GM23248 (cell line): ENCODE measurements around the gene LURAP1L. TPM values are rescaled to one million over a fixed set of nuclear protein-coding genes. Genes with fewer than 3 reads are reported as not detected.

Experiments used
- DNase-seq: peaks from one replicate; pipeline ENCODE4 v3.0.0-alpha.2; 2015
- H2AFZ ChIP-seq: fragments of 200-600 bp; sonication (generic); 2 replicates; pipeline ENCODE4 v1.6.1; 2016; ENCODE audit warnings: antibody characterized with exemption
- H3F3A ChIP-seq: fragments of 200-600 bp; sonication (generic); 2 replicates; pipeline ENCODE4 v1.6.1; 2016; ENCODE audit warnings: mild to moderate bottlenecking, antibody characterized with exemption, mixed run types; ENCODE audit not compliant: insufficient read depth
- H3K27ac ChIP-seq: fragments of 200-600 bp; sonication (generic); 2 replicates; pipeline ENCODE4 v1.5.1; 2016; ENCODE audit warnings: mild to moderate bottlenecking
- H3K27me3 ChIP-seq: fragments of 200-600 bp; sonication (generic); replicated peaks from 2 replicates; pipeline ENCODE4 v1.6.1; 2016; ENCODE audit warnings: mild to moderate bottlenecking; ENCODE audit not compliant: insufficient read depth
- H3K36me3 ChIP-seq: fragments of 200-600 bp; sonication (generic); 2 replicates; pipeline ENCODE4 v1.6.1; 2016; ENCODE audit warnings: low read depth, mild to moderate bottlenecking
- H3K4me1 ChIP-seq: fragments of 200-600 bp; sonication (generic); 2 replicates; pipeline ENCODE4 v1.6.1; 2016; ENCODE audit warnings: mild to moderate bottlenecking; ENCODE audit not compliant: insufficient read depth
- H3K4me2 ChIP-seq: fragments of 200-600 bp; sonication (generic); one replicate; pipeline ENCODE4 v1.6.1; 2016; ENCODE audit warnings: mild to moderate bottlenecking; ENCODE audit not compliant: unreplicated experiment
- H3K4me3 ChIP-seq: fragments of 200-600 bp; sonication (generic); 2 replicates; pipeline ENCODE4 v1.5.1; 2016; ENCODE audit warnings: mild to moderate bottlenecking
- H3K79me2 ChIP-seq: fragments of 200-600 bp; sonication (generic); 2 replicates; pipeline ENCODE4 v1.6.1; 2016; ENCODE audit warnings: mild to moderate bottlenecking; ENCODE audit not compliant: insufficient read depth
- H3K9ac ChIP-seq: fragments of 200-600 bp; sonication (generic); 2 replicates; pipeline ENCODE4 v1.6.1; 2016; ENCODE audit warnings: mild to moderate bottlenecking
- H3K9me2 ChIP-seq: fragments of 200-600 bp; sonication (generic); 2 replicates; pipeline ENCODE4 v1.6.1; 2016; ENCODE audit warnings: mixed run types, mild to moderate bottlenecking, moderate library complexity; ENCODE audit not compliant: insufficient read depth
- H3K9me3 ChIP-seq: fragments of 200-600 bp; sonication (generic); one replicate; pipeline ENCODE4 v1.6.1; 2017; ENCODE audit warnings: low read depth
- H4K20me1 ChIP-seq: fragments of 200-600 bp; sonication (generic); 2 replicates; pipeline ENCODE4 v1.6.0; 2016; ENCODE audit not compliant: insufficient read depth
- EZH2 ChIP-seq: fragments of 200-600 bp; sonication (generic); IDR thresholded peaks from 2 replicates; pipeline ENCODE4 v1.6.1; 2018; ENCODE audit warnings: antibody characterized with exemption, mild to moderate bottlenecking; ENCODE audit not compliant: insufficient read depth, poor library complexity, severe bottlenecking
- EZH2phosphoT487 ChIP-seq: fragments of 200-600 bp; sonication (generic); IDR thresholded peaks from 2 replicates; pipeline ENCODE4 v1.6.1; 2018; ENCODE audit warnings: antibody characterized with exemption, moderate library complexity, mild to moderate bottlenecking, low read depth; ENCODE audit not compliant: insufficient read depth
- WGBS, 2 experiments: methylation state at CpG; one replicate each; pipeline ENCODE4 v1.1.6; 2015 to 2017; ENCODE audit warnings: low lambda C conversion rate in 2 of 2, low coverage in 1 of 2; ENCODE audit errors: missing lambda C conversion rate in 2 of 2; 5-methylcytosine and 5-hydroxymethylcytosine counted together
- in situ Hi-C: fragments of 300-500 bp; cut with MboI; formaldehyde crosslinking; loops from 2 replicates; pipeline ENCODE4 v1.15.0; 2020
- polyA plus RNA-seq: library from polyadenylated mRNA; unstranded; fragments of >200 nt; fragmentation: Nextera tagmentation; extraction: Ambion mirVana; gene quantifications from 2 replicates; pipeline ENCODE4 v1.2.1, GENCODE V29; 2016
- total RNA-seq: library from RNA; depleted of rRNA; stranded (reverse); fragments of >200 nt; shearing (Covaris generic); gene quantifications from 2 replicates; pipeline ENCODE4 v1.2.3, GENCODE V29; 2014

Gene LURAP1L
- total and polyA plus RNA-seq, 2 experiments from 2014 or later, result 16.2 to 26.8 TPM

DNA sequence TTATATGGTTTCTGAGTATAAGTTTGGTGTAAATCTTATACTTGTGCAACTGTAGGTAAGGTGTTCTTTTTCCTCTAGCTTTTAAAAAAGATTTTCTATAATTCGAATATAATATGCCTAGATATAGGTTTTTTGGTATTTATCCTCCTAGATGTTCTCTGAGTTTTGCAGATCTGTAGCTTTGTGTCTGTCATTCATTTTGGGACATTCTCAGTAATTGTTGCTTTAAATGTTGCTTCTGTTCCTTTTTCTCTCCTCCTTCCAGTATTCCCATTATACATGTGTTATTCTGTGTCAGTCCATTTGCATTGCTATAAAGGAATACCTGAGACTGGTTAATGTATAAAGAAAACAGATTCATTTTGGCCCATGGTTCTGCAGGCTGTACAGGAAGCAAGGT is 33.7 kb downstream of the LURAP1L start:
- DNase-seq, result no peak
- no peak overlapping the region for H3K4me2 ChIP-seq
- WGBS, 2 experiments, result 93 to 97% methylated on average over 1 of the region's 1 CpG
- in situ Hi-C loops, result no loop called here
- H3K79me2 ChIP-seq, result peaks cover 93% of the 10 kb centered on the region
- H3K9ac ChIP-seq, result no peak overlapping the region
- 0 out of 2 replicates have a peak, but pooled peaks cover 11% of the 10 kb centered on the region for H3K9me2 ChIP-seq
- no peak overlapping the region for H3K4me3 ChIP-seq
- peaks cover 5% of the 10 kb centered on the region; the same call in 1 of the 2 replicates for H3K36me3 ChIP-seq
- no peaks in the 10 kb centered on the region for H3K27me3 ChIP-seq
- H3K9me3 ChIP-seq, result no peaks in the 10 kb centered on the region
- no peak overlapping the region for H2AFZ ChIP-seq
- H3F3A ChIP-seq, result peaks cover 20% of the 10 kb centered on the region
- peaks cover 20% of the 10 kb centered on the region for H3K4me1 ChIP-seq
- TF ChIP-seq EZH2 (no peak), EZH2phosphoT487 (no peak)
- no peak overlapping the region for H3K27ac ChIP-seq
- H4K20me1 ChIP-seq, result no peaks in the 10 kb centered on the region

DNA sequence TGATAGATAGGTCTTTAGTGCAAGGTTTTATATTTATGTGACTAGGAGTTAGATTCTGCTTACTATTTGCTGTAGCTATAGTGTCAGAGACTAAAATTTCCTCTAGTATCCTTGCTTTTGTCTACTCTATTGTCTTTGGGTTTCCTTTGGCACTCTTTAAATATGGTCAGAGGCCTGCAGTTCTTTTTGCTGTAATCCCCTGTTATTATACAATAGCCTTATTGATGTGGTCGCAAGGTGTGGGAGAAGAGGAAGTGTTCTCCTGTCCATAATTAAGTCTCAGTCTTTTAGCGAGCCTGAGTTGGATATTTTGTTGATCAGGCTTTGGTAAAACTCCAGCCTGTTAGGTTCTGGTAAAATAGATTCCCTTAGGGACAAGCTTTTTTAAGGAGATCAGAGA is 34.9 kb downstream of the LURAP1L start:
- H3F3A ChIP-seq, result peaks cover 29% of the 10 kb centered on the region
- in situ Hi-C loops, result no loop called here
- H3K27ac ChIP-seq, result no peak overlapping the region
- 0 out of 2 replicates have a peak, but pooled peaks cover 11% of the 10 kb centered on the region for H3K9me2 ChIP-seq
- peaks cover 5% of the 10 kb centered on the region; the same call in 1 of the 2 replicates for H3K36me3 ChIP-seq
- H3K4me3 ChIP-seq, result no peak overlapping the region
- peaks cover 89% of the 10 kb centered on the region for H3K79me2 ChIP-seq
- no peaks in the 10 kb centered on the region for H3K27me3 ChIP-seq
- H3K9ac ChIP-seq, result no peak overlapping the region
- peaks cover 29% of the 10 kb centered on the region for H3K4me1 ChIP-seq
- WGBS, 2 experiments, result 91 to 98% methylated on average over 2 of the region's 2 CpGs
- no peak overlapping the region for H2AFZ ChIP-seq
- no peak overlapping the region for H3K4me2 ChIP-seq
- H4K20me1 ChIP-seq, result no peaks in the 10 kb centered on the region
- no peak for DNase-seq
- TF ChIP-seq EZH2, result no peak
- TF ChIP-seq EZH2phosphoT487, result no peak
- H3K9me3 ChIP-seq, result no peaks in the 10 kb centered on the region

DNA sequence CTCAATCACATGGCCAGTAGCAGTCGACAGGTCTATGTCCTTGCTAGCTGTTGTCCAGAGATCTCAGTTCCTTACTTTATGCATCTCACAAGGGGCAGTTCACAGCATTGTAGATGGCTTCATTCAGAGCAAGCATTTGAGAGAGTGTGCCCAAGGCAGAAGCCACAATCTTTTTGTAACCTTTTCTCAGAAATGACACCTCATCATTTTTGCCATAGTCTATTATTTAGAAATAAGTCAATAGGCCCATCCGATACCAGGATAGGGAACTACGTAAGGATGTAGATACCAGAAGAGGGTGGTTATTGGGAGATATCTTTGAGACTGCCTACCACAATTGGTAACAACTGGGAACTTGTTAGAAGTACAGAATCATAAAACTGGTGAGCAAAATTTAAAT is 37.1 kb downstream of the LURAP1L start:
- Histone ChIP-seq H3K9me3 (no peaks in the 10 kb centered on the region), H3K9ac (no peak overlapping the region), H4K20me1 (no peaks in the 10 kb centered on the region), H3F3A (peaks cover 48% of the 10 kb centered on the region), H3K79me2 (peaks cover 82% of the 10 kb centered on the region), H3K4me1 (peaks cover 52% of the 10 kb centered on the region), H3K9me2 (no peaks in the 10 kb centered on the region), H3K36me3 (peaks cover 5% of the 10 kb centered on the region; the same call in 1 of the 2 replicates), H2AFZ (no peak overlapping the region), H3K4me2 (no peak overlapping the region), H3K27me3 (no peaks in the 10 kb centered on the region), H3K4me3 (no peak overlapping the region), H3K27ac (peak overlapping the region; percentile 95; the same call in 1 of the 2 replicates)
- in situ Hi-C loops, result no loop called here
- WGBS, 2 experiments, result 95 to 99% methylated on average over 3 of the region's 3 CpGs
- DNase-seq, result no peak
- TF ChIP-seq EZH2 (no peak), EZH2phosphoT487 (no peak)

DNA sequence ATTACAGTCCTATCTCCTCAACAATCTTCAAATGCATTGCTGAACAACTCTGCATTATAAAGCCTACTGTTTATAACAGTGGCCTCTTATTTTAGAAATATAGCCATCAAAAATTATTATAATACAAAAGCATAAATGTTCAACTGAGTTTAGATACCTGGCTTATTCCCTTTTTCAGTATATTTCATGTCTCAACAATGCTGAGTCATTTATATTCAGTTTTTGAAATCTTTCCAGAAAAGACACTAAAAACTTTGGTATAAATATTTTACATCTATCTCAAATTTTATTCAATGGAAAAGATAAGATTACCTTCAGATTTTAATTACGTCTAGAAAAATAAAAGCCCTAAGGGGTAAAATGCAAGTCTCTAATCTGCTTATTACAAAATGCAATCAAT is 37.9 kb downstream of the LURAP1L start:
- H3F3A ChIP-seq, result peaks cover 55% of the 10 kb centered on the region
- H3K4me3 ChIP-seq, result no peak overlapping the region
- H2AFZ ChIP-seq, result no peak overlapping the region
- H3K4me2 ChIP-seq, result peak overlapping the region; percentile 63
- peaks cover 5% of the 10 kb centered on the region; the same call in 1 of the 2 replicates for H3K36me3 ChIP-seq
- H4K20me1 ChIP-seq, result no peaks in the 10 kb centered on the region
- no peaks in the 10 kb centered on the region for H3K27me3 ChIP-seq
- WGBS, 2 experiments, result 53 to 71% methylated on average over 1 of the region's 1 CpG
- H3K27ac ChIP-seq, result peak overlapping the region; percentile 95
- H3K9me3 ChIP-seq, result no peaks in the 10 kb centered on the region
- no peak for TF ChIP-seq EZH2phosphoT487
- no peak for TF ChIP-seq EZH2
- in situ Hi-C loops, result no loop called here
- no peak overlapping the region; the same call in 1 of the 2 replicates for H3K9ac ChIP-seq
- H3K79me2 ChIP-seq, result peaks cover 82% of the 10 kb centered on the region
- no peaks in the 10 kb centered on the region for H3K9me2 ChIP-seq
- DNase-seq, result peak; percentile 32
- H3K4me1 ChIP-seq, result peaks cover 59% of the 10 kb centered on the region

DNA sequence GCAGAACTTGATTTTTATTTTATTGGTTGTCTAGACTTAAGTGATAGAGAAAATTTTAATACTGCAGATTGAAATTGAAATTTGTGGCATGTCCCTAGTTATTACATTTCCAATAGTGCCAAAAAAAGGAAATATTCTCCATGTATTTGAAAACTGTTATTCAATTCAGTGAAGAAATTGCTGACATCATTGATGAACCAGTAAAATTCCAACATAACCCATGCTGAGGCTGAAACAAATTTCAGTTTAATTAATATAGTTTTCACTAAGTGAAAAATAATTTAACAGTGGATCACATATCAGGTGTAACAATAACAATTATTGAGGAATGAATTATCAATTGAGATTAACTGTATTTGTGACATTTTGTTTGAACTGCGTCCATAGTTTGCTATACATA is 38.7 kb downstream of the LURAP1L start:
- H4K20me1 ChIP-seq, result no peaks in the 10 kb centered on the region
- H2AFZ ChIP-seq, result no peak overlapping the region
- in situ Hi-C loops, result no loop called here
- no peaks in the 10 kb centered on the region for H3K9me3 ChIP-seq
- H3K27ac ChIP-seq, result peak overlapping the region; percentile 95
- no peaks in the 10 kb centered on the region for H3K27me3 ChIP-seq
- H3K36me3 ChIP-seq, result 0 out of 2 replicates have a peak, but pooled peaks cover 5% of the 10 kb centered on the region
- 98 to 100% methylated on average over 1 of the region's 1 CpG for WGBS, 2 experiments
- no peaks in the 10 kb centered on the region for H3K9me2 ChIP-seq
- peaks cover 67% of the 10 kb centered on the region for H3K4me1 ChIP-seq
- no peak for DNase-seq
- peaks cover 62% of the 10 kb centered on the region for H3F3A ChIP-seq
- peaks cover 76% of the 10 kb centered on the region for H3K79me2 ChIP-seq
- TF ChIP-seq EZH2phosphoT487 (no peak), EZH2 (no peak)
- peak overlapping the region; percentile 79 for H3K9ac ChIP-seq
- H3K4me2 ChIP-seq, result peak overlapping the region; percentile 63
- H3K4me3 ChIP-seq, result peak overlapping the region; percentile 50
